HG03575 (cell line): Measurements from ENCODE around the gene ZNF438.

Experiments
- ATAC-seq: cut with Tn5 transposase; IDR thresholded peaks from one replicate; pipeline ENCODE4 v1.9.1; 2021; ENCODE audit not compliant: unreplicated experiment, insufficient number of reproducible peaks, low FRiP score; ENCODE audit errors: extremely low read depth

The ZNF438 gene

DNA sequence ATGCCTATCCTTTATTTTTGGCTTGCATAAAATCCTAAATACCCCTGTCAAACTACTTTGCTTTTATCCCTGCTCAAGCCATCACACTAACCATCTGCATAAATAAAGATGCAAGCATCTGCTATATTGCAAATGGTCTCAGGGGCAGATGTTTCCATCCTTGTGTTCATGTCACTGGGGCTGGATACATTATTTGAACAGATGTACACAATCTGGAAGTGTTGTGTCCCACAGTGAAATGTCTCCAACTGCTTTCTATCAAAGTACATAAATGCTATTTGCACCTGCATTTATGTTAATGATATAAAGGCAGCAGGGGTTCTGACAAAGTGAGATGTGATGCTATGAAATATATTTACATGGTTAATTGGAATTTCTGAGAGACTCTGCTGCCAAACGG lies 163.1 kb downstream of the ZNF438 start:
- no peak for ATAC-seq

DNA sequence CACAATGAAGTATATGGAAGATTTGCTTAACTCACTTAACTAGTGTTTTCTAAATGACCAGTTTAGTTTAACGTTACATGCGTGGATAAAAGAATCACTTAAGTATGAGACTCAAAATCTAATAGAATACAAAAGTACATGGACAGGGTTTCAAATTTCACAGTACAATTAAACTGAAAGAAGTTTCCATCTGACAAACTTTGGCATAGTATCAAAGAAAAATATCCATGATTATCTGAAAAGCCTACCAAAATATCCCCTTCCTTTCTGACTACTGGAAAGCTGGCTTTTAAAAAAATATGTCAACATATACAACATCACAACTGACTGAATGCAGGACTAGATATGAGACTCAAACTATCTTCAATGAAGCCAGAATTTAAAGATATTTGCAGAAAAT lies 164.8 kb downstream of the ZNF438 start:
- ATAC-seq, result no peak

DNA sequence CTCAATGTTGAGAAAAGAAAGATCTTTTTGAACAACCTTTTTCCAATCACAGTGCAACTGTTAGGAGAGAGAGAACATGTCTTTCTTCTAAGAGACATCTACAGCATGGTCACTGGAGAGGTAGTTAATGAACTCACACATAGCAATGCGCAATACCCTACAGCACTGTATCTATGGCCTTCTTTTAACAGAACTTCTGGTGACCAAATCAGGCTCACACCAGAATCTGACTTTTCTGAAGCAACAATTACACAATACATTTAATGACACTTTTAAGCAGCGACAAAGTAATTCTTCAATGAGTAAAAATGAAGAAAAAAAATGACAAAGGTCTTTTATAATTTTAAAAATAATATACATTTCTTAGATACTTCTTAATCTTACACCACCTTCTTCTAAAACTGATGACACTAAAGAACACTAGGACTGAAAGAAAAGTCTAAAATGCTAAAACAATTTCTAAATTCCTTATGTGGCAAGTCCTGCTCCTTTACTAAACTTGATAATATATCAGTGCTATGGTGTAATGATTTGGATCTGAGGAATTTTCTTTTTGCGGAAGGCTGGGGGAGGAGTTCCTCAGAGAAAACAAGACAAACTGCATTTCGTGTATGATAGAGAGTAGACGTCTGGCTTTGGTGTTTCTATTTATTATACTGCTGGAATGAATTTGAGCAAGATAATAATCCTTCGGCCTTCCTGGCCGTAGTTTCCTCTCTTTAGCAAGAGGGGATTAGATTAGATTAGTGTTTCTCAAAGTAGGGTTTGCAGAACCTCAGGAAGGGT lies 166.3 kb downstream of the ZNF438 start:
- no peak for ATAC-seq

DNA sequence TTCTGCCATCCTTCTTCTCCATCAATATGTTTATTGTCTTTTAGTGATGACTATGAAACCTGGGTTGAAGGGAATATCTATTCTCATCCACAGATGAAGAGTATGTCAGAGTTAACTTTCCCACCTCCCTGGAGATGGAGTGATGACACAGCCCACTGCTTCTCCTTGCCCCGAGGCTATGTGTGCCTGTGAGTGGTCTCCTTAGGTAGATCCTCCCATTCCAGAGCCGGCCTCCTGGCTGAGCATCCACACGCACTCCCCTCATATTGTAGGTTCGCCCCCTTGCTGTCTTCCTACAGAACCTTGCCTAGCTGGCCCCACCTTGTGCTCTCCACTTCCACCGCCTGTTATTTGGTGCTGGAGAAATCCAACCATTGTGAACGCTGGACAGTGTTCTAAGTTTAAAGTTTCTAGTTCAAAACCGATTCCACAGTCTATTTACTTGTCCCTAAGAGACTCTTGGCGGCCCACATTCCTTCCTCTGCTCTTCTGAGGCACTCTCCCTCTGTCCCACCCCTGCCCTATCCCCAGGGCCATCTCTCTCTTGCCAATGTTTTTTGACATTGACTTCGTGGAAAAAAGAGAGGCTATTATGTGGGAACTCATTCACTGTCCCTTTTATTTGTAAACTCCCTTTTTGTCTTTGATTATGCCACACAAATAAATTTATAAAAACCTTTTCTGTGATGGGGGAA lies 168.0 kb downstream of the ZNF438 start:
- ATAC-seq, result no peak

DNA sequence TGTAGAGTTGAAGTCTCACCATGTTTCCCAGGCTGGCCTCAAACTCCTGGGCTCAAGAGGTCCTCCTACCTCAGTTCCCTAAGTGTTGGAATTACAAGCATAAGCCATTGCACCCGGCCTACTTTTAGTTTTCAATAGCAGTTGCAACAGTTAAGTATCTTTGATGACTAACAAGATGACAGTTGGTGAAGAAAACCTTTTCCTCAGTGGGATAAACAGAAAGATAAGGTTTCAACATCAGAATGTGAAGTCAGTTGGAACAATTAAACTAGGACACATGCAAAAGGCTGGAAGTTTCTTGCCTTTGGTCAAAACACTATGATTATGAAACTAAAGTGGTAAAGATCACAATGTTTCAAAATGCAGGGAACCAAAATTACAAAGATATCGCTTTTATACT lies 169.2 kb downstream of the ZNF438 start:
- ATAC-seq, result no peak

DNA sequence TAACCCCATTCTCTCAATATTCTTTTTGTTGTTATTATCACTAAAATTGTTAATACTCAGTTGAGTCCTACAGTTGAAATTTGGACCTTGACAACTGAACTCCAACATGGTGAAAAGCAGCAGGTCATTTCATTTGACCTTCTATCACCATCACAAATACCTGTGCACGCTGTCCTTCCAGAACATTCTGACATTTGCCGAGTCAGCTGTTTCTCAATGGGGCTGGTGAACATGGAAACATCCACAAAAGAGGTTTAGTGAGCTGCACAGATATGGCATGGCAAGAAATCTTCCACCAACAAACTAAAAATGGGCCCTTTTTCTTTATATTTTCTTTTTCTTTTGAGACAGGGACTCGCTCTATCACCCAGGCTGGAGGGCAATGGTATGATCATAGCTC lies 169.7 kb downstream of the ZNF438 start:
- ATAC-seq, result no peak

DNA sequence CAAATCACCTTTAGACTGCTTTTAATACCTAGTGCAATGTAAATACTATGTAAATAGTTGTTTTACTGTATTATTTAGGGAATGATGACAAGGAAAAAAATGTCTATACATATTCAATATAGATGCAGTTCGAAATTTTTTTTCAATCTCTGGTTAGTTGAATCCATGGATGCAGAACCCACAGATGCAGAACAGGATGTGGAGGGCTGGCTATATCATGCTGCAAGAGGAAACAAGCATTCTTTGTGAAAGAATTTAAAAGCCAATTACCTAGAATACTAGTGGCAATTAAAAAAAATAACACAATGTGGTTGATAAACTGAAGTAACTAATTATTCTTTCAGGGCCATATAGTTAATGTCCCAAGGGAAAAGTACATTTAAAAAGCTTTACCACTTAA lies 170.4 kb downstream of the ZNF438 start:
- no peak for ATAC-seq

DNA sequence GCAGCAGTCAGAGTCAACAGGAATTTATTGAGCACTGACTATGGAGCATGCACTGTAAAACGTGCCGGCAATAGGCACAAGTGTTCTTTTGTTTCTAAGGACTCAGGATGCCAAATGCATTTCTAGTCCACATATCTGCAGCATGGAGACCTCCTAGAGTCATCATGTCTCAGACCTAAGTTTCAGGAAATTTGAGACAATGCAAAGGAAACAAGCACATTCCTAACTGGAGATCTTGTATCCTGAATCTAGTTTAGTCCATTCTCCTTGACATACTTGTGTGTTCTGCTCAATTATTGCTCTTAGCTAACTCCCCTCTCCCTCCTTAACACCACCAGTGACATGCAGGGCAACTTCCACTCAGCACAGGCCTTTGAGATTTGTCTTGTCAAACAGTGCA lies 173.2 kb downstream of the ZNF438 start:
- no peak for ATAC-seq

DNA sequence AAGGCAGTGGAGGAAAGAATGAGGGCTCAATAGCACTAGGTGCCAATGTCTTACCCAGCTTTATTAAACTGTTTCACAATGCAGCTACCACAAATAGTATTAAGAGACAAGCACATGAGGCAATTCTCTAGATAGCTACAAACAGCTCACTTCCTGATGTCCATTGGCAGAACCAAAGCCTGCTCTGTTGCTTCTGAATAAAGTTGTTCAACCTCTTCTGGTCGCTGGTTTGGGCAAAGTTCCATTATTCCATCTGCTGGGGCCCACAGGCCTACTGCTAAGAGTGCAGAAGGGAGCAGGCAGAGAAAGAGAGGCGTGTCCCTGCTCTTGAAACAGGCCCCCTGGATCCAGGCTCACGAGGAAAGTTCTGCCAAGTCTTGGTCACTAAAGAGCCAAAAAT lies 173.9 kb downstream of the ZNF438 start:
- ATAC-seq, result no peak

DNA sequence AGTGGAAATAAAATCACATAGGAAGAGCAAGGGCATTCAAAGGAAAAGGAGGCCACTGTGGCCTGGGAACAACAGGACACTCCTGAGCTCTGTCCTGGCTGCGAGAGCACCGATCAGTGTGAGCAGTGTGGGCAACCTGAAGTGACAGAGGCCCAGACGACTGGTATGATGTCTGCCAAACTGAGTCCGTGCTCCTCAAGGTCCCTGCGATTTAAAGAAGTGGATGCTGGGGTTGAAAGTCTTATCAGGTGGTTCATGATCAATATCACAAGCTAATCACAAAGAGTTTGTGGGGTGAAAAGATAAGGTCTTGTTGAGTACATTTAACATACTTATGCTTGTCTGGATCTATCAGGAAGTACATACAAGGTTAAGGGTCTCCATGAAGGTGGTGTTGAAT lies 176.5 kb downstream of the ZNF438 start:
- no peak for ATAC-seq

DNA sequence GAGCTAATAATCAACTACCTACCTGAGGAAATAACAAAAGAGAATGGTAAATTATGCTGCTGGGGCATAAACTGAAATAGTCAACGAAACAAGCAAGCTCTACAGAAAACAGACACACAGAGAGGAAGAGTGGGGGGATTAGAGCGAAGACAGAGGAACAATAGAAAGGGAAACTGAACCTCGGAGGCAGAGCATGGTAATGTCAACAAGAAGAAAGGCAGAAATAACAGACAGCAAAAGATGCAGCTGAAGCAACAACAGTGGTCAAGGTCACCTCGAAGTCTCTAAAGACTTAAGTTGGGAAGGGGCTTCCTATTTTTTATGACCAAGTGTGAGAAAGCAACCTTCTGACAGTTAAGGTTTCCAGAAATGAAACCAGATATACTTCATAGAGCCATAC lies 177.0 kb downstream of the ZNF438 start:
- ATAC-seq, result no peak

DNA sequence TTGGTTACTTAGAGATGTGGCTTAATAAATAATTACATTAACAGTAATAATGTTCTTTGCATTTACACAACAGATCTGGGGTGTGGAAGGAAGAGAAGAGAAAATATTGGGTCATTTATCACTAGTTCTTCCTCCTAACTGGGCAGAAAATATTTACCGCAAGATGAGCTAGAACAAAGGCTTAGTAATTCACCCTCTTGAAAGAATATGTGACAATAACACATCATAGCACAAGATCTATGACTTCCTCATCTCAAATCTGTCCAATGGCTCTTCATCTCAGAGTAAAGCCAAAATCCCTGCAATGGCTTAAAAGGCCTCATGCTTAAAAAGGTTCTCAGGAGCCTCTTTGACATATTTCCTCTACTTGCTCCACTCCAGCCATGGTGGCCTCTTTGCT lies 178.6 kb downstream of the ZNF438 start:
- no peak for ATAC-seq

DNA sequence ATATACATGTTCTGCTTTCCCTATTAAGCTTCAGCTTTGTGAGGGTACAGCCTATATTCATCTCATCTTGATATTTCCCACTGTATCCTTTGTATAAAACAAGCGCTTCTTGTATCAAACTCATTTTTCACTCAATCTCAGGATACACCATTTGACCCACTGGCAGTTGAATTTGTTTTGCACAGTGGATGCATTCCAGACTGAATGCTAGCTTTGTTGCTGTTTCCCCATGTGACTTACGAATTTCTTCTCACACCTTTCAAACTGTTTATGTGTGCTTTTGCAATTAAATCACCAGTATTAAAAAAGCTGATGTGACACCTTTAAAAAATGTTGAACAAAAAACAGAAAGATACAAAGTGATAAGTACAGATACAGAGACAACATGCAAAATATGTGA lies 180.9 kb downstream of the ZNF438 start:
- ATAC-seq, result no peak

DNA sequence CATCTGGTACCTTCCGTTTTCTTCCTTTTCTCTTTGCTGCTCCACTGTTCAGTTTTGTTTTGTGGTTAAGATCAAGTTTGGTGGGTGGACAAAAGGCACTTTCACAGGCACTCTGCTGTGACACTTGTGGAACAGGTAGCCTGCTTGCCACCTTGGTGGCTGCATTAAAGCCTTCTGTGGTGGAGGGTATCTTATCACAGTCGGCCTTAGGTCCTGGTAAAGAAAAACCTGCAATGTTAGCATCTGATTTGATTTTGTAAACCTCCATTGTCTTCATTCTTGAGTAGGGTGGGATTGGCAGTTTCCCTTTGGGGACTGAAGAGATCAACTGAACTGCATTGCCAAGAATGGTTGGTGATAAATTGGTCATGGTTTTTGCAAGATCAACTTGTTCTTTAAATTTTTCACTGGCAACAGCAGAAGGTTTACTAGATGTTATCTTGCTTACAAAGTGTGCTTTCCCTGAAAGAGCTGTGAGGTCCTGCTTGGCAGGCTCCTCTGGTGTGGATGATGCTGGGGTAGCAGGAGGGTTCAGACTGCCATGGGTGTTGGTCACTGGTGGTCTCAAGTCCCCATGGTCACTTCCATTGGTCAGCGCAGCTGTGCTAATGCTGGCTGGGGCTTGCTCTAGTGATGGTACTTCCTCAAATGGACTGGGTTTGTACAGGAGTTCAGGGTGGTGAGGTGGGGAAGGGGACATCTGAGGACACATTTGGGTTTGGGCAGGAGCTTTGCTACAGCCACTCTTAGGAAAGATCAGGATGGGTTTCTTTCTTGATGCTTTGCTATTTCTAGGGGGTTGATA lies 182.2 kb downstream of the ZNF438 start:
- ATAC-seq, result no peak

DNA sequence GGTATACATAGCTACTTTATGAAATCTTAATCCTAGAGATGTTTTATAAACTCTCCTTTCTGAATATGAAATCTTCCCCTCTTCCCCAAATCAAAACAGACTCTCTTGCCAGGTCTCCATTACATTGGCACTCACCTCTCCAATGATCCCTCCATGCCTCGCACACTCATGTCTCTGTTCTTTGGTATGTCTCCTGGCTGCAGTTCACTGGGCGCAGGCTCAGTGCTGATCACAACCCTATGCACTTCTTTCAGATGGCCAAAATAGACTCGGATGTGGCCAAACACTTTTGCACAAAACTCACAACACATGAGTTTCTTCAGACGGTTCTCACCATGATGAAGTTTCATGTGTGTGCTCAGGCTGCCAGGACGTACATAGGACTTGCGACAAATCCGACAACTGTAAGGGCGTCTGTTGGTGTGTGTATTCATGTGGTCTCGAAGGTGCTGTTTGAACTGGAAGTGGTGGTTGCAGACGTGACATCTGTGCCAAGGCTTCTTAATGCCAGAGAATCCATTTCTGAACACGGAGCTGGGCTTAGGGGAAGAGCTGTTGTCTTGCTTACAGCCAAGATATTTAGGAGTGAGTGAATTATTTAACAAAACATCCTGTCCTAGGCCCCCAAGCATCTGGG lies 183.2 kb downstream of the ZNF438 start:
- no peak for ATAC-seq

DNA sequence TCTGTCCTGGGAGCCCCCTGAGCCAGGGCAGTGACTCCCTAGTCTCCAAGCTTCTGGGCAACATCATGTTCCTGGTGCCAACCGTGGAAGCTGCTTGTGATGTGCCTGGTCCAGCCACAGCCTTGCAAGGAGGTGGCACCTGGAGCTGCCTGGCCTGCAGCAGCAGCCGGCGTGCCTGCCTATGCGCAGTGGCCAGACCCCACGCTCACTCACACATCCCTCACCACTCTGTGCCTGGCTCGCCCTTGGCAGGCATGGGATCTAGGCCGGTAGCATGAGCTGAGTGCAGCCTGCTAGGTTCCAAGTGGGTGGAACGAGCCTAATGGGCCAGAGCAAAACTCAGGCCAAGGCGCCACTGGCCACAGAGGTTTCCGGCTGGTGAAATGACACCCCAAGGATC lies 184.0 kb downstream of the ZNF438 start:
- ATAC-seq, result no peak

DNA sequence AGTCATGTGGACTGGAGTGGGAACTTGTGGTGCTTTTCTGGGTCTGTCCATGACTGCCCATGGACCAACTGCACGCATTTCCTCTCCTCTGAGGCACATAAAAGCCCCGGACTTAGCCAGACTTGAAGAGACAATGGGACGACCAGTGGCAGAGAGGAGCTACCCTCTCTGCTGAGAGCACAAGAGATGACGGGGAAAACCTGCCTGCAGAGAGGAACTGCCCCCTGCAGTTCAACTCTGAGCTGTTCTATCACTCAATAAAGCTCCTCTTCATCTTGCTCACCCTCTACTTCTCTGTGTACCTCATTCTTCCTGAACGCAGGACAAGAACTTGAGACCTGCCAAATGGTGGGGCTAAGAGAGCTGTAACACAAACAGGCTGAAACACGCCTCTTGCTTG lies 184.5 kb downstream of the ZNF438 start:
- ATAC-seq, result no peak

DNA sequence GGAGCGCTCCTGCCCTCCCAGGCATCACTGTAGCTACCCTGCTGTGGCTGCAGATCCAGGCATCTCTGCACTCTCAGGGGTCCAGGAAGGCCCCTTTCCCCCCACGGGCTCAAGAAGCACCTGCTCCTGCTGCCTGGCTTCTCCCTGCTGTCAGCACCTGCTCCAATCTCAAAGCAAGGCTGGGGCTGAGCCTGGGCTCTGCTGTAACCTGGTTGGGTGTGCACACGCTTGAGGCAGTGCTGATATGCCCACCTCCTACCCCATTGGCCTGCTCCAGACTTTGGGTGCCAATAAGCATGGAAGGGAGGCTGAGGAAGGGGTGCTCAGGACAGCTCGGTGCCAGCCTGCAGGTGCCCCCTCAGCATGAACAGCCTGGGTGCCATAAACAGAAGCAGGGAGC lies 185.0 kb downstream of the ZNF438 start:
- ATAC-seq, result no peak

DNA sequence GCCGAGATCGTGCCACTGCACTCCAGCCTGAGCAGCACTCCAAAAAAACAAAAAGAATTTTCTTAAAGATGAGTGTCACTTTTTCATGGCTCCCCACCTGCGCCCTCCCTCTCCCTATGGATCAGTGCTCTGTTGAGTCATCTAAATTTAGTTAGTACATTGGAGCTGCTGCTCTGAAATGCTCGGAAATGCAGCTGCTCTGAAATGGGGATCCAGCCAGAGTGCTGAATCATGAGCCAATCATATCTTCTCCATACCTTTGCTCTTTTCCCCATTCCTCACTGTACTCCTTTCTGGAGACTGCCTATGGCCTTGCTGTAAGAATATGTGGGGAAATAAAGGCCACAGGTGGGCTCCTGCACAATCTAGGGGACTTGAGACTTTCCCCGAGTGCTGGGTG lies 188.8 kb downstream of the ZNF438 start:
- no peak for ATAC-seq

DNA sequence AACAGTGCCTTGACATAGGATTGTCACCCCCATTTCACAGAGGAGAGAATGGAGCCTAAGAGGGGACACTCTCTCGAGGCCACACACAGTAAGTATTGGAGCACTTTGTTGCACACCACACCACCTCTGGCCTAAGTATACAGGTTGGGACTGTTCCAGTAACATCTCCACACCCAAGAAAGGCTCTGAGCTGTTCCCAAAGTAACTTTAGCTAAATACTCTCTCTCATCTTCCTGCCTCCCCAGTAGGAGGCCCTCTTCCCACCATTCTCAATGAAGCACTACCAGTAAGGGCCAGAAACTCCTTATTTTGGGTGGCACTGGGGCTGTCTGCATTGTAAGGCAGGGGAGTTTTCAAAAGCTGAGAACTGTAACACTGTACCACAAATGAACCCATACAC lies 189.5 kb downstream of the ZNF438 start:
- no peak for ATAC-seq
